Measurements from ENCODE around the gene SND1.

The SND1 gene

GRCh38 chr7:127738859-127739258 is 86.9 kb downstream of the SND1 start:
- no peaks in the 10 kb centered on the region for H3K9me2 ChIP-seq (replicated peaks; ENCODE audit: insufficient read depth, low read length)
- no peaks in the 10 kb centered on the region for H3K9me3 ChIP-seq (ENCODE audit: insufficient read depth, low read length)
- H3K27me3 ChIP-seq (ENCODE audit: low read length), result no peaks in the 10 kb centered on the region
- no peak overlapping the region for H3K4me2 ChIP-seq (ENCODE audit: low read depth, low read length, poor library complexity, severe bottlenecking)
- H2AFZ ChIP-seq (ENCODE audit: low read depth, low read length, severe bottlenecking), result no peak overlapping the region
- no peak overlapping the region for H3K9ac ChIP-seq (ENCODE audit: low read length)
- TF ChIP-seq CTCF (IDR thresholded peaks at IDR 0.05; ENCODE audit: insufficient read depth, low read length, poor library complexity, severe bottlenecking), result no peak
- TF ChIP-seq EZH2phosphoT487 (conservative IDR thresholded peaks at IDR 0.05; ENCODE audit: low read length), result no peak
- H3K79me2 ChIP-seq (ENCODE audit: insufficient read depth, low read length), result peaks cover 18% of the 10 kb centered on the region
- H3K27ac ChIP-seq (ENCODE audit: low read depth, low read length), result no peak overlapping the region
- H3K36me3 ChIP-seq (ENCODE audit: low read length), result no peaks in the 10 kb centered on the region
- H3K4me3 ChIP-seq (ENCODE audit: insufficient read depth, low read length, poor library complexity, severe bottlenecking), result no peak overlapping the region
- H4K20me1 ChIP-seq (ENCODE audit: low read depth, low read length), result 0 out of 2 replicates have a peak, but pooled peaks cover 1% of the 10 kb centered on the region
- H3F3A ChIP-seq (ENCODE audit: insufficient read depth), result no peaks in the 10 kb centered on the region

- Histone ChIP-seq H3K36me3 (ENCODE audit: low read length) (0 out of 2 replicates have a peak, but pooled peaks cover 3% of the 10 kb centered on the region), H3K9ac (ENCODE audit: low read length) (no peak overlapping the region), H2AFZ (ENCODE audit: low read depth, low read length, severe bottlenecking) (no peak overlapping the region), H3K4me3 (ENCODE audit: insufficient read depth, low read length, poor library complexity, severe bottlenecking) (no peak overlapping the region), H4K20me1 (ENCODE audit: low read depth, low read length) (0 out of 2 replicates have a peak, but pooled peaks cover 3% of the 10 kb centered on the region), H3K27ac (ENCODE audit: low read depth, low read length) (no peak overlapping the region), H3K79me2 (ENCODE audit: insufficient read depth, low read length) (peaks cover 32% of the 10 kb centered on the region), H3K9me3 (ENCODE audit: insufficient read depth, low read length) (no peaks in the 10 kb centered on the region), H3K9me2 (replicated peaks; ENCODE audit: insufficient read depth, low read length) (no peaks in the 10 kb centered on the region), H3K27me3 (ENCODE audit: low read length) (no peaks in the 10 kb centered on the region), H3F3A (ENCODE audit: insufficient read depth) (no peaks in the 10 kb centered on the region), H3K4me2 (ENCODE audit: low read depth, low read length, poor library complexity, severe bottlenecking) (no peak overlapping the region)
- no peak for TF ChIP-seq CTCF (IDR thresholded peaks at IDR 0.05; ENCODE audit: insufficient read depth, low read length, poor library complexity, severe bottlenecking)
- TF ChIP-seq EZH2phosphoT487 (conservative IDR thresholded peaks at IDR 0.05; ENCODE audit: low read length), result no peak
Observed at GRCh38 chr7:127741764-127742375, 89.9 kb downstream of the SND1 start.

DNA sequence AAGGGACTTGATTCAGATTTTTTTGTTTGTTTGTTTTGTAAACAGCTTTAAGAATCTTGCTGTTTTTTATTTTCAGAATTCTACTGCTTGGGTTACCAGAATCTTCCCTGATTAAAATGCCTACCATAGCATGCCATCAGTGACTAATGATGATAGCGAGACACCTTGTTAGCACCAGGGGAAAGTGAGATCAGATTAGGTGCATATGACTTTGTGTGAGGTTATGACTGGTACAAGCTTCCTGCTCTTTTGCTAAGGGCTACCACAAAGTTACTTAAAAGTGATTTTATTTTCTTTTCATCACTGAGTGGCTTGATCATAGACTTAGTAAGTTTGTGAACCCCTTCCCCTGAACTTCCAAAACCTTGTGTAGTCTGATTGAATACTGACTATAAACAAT is 93.5 kb downstream of the SND1 start:
- Histone ChIP-seq H3K4me2 (ENCODE audit: low read depth, low read length, poor library complexity, severe bottlenecking) (no peak overlapping the region), H3K9me2 (replicated peaks; ENCODE audit: insufficient read depth, low read length) (no peaks in the 10 kb centered on the region), H2AFZ (ENCODE audit: low read depth, low read length, severe bottlenecking) (no peak overlapping the region), H3K27me3 (ENCODE audit: low read length) (no peaks in the 10 kb centered on the region), H4K20me1 (ENCODE audit: low read depth, low read length) (0 out of 2 replicates have a peak, but pooled peaks cover 3% of the 10 kb centered on the region), H3K4me3 (ENCODE audit: insufficient read depth, low read length, poor library complexity, severe bottlenecking) (no peak overlapping the region), H3K36me3 (ENCODE audit: low read length) (0 out of 2 replicates have a peak, but pooled peaks cover 3% of the 10 kb centered on the region), H3K9ac (ENCODE audit: low read length) (no peak overlapping the region), H3K27ac (ENCODE audit: low read depth, low read length) (no peak overlapping the region), H3K79me2 (ENCODE audit: insufficient read depth, low read length) (peaks cover 47% of the 10 kb centered on the region), H3K9me3 (ENCODE audit: insufficient read depth, low read length) (no peaks in the 10 kb centered on the region), H3F3A (ENCODE audit: insufficient read depth) (no peaks in the 10 kb centered on the region)
- TF ChIP-seq CTCF (IDR thresholded peaks at IDR 0.05; ENCODE audit: insufficient read depth, low read length, poor library complexity, severe bottlenecking) (no peak), EZH2phosphoT487 (conservative IDR thresholded peaks at IDR 0.05; ENCODE audit: low read length) (no peak)

All from SU-DHL-6 (cell line).